Heart left ventricle (tissue), 13 donors: ENCODE data around the gene SMG7.

Source experiments
- CTCF ChIP-seq, 12 donors: fragments of 200-600 bp; sonication (generic) in 4 of 12; IDR thresholded peaks; one replicate each; pipeline versions ENCODE4 v1.5.0 to v1.8.0; 2018 to 2022; ENCODE audit warnings: antibody characterized with exemption in 12 of 12, mild to moderate bottlenecking in 5 of 12
- POLR2A ChIP-seq, 2 donors: fragments of 450-650 bp; IDR thresholded peaks; one replicate each; pipeline ENCODE4 v1.6.1; 2017; ENCODE audit warnings: antibody characterized with exemption in 2 of 2, mild to moderate bottlenecking in 2 of 2, moderate library complexity in 2 of 2
- donor health status: ischemic (EF 13 %, LVEDD 7.1; RV severe dilation, severe dysfunction).
- donor health status: DM: no; HTN: yes; CAD: no.
- donor health status: DM: no; HTN: no; CAD: no.
- donor health status: ischemic (EF 25% LVEDD 6.9; RV normal size, moderate dysfunction).
- donor health status: ischemic (EF 25% LVEDD 5.7; RV mildly dilated, moderate dysfunction).
- donor health status: ischemic (EF 35%, LVEDD 5.7; RV mildly dilated, moderate dysfunction).
- donor health status: nonischemic (EF 11% LVEDD 7.7; RV severe dilation, severe dysfunction).
- donor health status: DM: yes; HTN: yes; CAD: no.
- donor health status: PGD.
- donor health status: ischemic (EF 29% LVEDD 5.4; RV normal size, mild dysfunction).
- donor health status: nonischemic (EF 23%, LVEDD 6.1; RV moderate dilation, normal function).

- TF ChIP-seq CTCF (IDR thresholded peaks at IDR 0.05) (no peak), POLR2A (IDR thresholded peaks at IDR 0.05) (no peak)
Observed at GRCh38 chr1:183473217-183473536, 878 bp downstream of the SMG7 start.
